T-helper 2 cell treated with Interferon-gamma antibody and Interleukin-4, amounts not matched to agents 100 ng/mL and 5 ng/mL, for 36 hours (primary cell): ENCODE results near the gene TSPAN4. TPM values are rescaled to one million over a fixed set of nuclear protein-coding genes. Genes with fewer than 3 reads are reported as not detected.

Experiments used
- intact Hi-C: fragments of 100-400 bp; cut with micrococcal nuclease; formaldehyde crosslinking; loops from one replicate; pipeline ENCODE4 v1.15.1; 2023
- total RNA-seq: library from RNA; stranded (reverse); gene quantifications from 2 replicates; pipeline ENCODE4 v1.2.3, GENCODE V29; 2022

Gene TSPAN4
- total RNA-seq, 1 donor from 2014 or later = 8.5 TPM

- intact Hi-C loops = no loop called here
Measured at GRCh38 chr11:803770-804598, 38.7 kb upstream of the TSPAN4 start.

- intact Hi-C loops = no loop called here
Measured at GRCh38 chr11:804599-804964, 38.1 kb upstream of the TSPAN4 start.

DNA sequence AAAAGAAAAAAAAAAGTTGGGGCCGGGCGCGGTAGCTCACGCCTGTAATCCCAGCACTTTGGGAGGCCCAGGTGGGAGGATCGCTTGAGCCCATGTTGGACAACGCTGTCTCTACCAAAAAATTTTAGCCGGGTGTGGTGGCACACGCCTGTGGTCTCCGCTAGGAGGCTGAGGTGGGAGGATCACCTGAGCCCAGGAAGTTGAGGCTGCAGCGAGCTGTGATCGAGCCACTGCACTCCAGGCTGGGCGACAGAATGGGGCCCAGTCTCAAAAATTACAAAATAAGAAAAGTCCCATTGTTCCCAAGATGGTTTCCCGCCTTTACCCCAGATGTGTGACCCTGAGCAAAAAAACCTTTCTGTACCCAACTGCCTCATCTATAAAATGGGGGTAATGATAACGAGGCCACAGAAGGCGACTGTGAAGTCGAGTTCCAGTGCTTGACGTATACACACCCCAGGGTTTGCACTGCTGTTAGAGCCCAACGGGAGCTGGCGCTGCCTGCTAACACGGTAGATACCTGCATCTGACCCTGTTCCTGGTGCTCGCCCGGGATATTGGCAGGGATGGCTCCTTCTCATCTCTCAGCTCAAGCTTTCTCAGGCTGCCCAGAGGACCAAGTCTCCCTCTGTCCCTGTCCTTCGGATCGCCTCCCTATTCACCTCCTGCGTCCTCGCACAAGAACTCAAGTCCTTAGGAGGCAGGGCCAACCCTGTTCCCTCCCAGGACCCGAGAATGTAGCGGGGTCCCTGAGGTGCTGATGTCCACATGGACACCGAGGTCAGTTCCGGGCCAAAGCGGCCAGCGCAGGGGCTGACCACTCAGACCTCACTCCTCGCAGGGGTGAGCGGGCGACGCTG lies 34.0 kb upstream of the TSPAN4 start:
- intact Hi-C loops = loop anchor here (1.0 to 5.0 kb wide), 5 partner anchors 11 to 601 kb away; partner anchors contain the start of genes BET1L, CHID1, POLR2L and RIC8A

GRCh38 chr11:809287-810039 lies 33.2 kb upstream of the TSPAN4 start, which contains the start of gene RPLP2:
Gene RPLP2 (plus strand): TSS chr11:809967. CDS start chr11:810235, 268 bp downstream.
- intact Hi-C loops = loop anchor here (1.0 to 5.0 kb wide), 5 partner anchors 10 to 602 kb away; partner anchors contain the start of genes BET1L, CHID1, POLR2L and RIC8A

DNA sequence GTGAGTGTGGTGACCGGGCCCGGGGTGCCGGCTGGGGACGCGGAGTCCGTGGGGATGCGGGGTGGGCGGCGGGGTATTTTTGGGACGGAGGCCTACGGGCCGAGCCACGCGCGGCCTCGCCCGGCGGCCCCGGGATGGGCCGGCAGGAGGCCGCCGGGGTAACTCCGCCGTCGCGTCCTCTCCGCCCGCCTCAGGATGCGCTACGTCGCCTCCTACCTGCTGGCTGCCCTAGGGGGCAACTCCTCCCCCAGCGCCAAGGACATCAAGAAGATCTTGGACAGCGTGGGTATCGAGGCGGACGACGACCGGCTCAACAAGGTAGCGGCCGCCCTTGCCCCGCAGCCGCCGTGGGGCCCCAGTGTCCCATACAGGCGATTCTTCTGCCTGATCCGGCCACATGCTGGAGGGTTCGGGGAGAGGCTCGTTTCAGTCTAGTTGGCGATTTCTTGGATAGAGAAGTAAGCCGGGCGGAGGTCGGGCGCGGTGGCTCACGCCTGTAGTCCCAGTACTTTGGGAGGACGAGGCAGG lies 32.5 kb upstream of the TSPAN4 start:
- intact Hi-C loops = no loop called here

GRCh38 chr11:811446-812245 lies 31.0 kb upstream of the TSPAN4 start:
- intact Hi-C loops = no loop called here

- intact Hi-C loops = no loop called here
Measured at GRCh38 chr11:812390-812789, 30.3 kb upstream of the TSPAN4 start.

GRCh38 chr11:813072-813455 lies 29.6 kb upstream of the TSPAN4 start:
- intact Hi-C loops = no loop called here

DNA sequence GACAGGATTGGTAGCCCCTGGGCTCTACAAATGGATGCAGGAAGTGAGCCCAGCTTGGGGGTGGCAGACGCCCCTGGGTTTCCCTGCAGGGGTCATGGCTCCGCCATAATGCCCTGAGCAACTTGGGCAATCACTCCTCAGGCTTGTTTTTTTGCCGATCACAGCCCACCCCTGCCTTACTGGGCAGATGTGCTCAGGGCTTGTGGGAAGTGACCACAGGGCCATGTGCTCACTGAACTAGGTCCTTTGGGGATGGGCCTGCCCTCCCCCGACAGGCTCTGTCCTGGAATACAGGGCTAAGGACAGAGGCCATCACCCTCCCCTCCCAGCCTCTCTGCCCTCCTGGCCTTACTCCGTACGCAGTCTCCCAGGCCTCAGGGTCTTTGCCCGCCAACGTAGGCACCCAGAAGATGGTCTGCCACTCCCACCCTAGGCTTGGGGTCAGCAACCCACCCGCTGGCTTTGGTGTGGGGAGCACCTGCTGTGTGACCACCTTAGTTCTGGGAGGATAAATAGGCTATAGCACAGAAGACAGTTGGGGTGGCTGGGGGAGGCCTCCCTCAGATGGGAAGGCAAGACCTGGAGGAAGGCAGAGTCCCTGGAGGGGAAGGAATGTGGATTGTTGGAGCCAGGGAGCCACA lies 29.1 kb upstream of the TSPAN4 start:
- intact Hi-C loops = no loop called here

DNA sequence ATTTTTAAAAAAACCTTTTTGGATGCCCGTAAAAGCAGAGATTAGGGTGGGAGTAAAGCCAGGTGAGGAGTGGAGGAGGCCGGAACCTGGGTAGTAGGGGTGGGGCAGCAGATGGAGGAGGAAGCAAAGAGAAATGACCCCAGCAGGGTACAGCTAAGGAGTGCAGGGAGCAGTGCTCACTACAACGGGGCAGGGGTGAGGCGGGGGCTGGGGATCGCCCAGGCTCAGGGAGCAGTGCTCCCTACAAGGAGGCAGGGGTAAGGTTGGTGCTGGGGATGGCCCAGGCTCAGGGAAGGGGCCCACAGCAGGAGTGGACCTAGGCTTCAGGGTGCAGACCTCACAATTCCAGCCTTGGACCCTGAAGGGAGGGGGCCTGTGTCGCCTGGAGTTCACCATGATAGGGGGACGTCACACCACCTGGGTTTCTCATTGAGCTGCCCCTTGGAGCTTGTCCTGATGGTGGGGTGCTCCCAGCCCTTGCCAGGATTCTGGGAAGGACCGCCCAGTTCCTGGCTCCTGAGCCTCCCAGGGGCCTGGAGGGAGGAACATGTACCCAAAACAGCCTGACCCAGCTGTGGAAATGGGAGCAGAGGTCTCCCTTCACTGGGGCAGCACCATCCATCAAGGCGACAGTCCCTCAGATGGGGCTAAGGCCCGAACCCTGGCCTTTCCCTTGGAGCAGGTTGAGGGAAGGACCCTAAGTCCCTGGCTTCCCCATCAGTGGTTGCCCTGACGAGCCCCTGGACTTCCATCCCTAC lies 26.8 kb upstream of the TSPAN4 start:
- intact Hi-C loops = no loop called here

DNA sequence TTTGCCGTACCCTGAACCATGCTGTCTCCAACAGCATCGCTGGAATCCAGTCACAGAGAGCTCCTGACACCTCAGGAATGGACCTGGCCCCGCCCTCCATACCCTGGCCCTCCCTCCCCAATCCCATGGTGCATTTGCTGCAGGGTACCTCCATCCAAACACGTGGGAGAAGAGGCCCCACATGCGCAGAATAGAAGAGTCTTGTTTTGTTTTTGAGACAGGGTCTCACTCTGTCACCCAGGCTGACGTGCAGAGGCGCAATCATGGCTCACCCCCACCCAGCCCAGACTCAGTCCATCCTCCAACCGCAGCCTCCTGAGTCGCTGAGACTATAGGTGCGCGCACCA lies 26.2 kb upstream of the TSPAN4 start:
- intact Hi-C loops = no loop called here

GRCh38 chr11:818396-819128 lies 24.1 kb upstream of the TSPAN4 start, which contains the start of gene PNPLA2:
Gene PNPLA2 (plus strand): TSS chr11:818914. CDS start chr11:819719, 805 bp downstream.
- intact Hi-C loops = loop anchor here (1.0 kb wide), 2 partner anchors 9 to 12 kb away; partner anchors contain the start of gene RPLP2

DNA sequence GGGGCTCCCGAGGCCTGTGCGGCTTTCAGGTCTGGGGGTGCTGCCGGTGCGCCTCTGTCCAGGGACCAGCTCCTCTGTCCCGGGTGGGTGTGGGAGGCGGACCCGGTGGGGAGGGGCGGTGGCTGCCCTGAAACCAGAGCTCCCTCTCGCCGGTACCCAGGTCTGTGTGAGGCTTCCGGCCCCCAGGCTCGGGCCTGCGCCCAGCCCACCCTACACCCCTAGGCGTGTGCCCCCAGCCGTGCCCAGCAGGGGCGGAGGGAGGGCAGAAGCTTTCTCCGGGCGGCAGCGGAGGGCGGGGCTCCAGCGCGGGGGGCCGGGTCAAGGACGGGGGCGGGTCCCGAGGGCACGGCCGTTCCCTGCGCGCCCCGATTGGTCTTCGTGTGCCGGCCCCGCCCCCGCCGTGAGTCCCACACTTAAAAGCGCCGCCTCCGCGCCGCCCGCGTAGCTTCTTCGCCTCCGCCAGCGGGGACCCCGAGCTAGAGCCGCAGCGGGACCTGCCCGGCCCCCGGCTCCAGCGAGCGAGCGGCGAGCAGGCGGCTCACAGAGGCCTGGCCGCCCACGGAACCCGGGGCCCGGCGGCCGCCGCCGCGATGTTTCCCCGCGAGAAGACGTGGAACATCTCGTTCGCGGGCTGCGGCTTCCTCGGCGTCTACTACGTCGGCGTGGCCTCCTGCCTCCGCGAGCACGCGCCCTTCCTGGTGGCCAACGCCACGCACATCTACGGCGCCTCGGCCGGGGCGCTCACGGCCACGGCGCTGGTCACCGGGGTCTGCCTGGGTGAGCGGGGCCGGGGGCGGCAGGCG lies 23.3 kb upstream of the TSPAN4 start:
- intact Hi-C loops = loop anchor here (1.0 kb wide), 2 partner anchors 10 to 11 kb away; partner anchors contain the start of gene RPLP2

GRCh38 chr11:819943-820649 lies 22.6 kb upstream of the TSPAN4 start:
- intact Hi-C loops = loop anchor here (1.0 to 2.0 kb wide), 3 partner anchors 10 to 23 kb away; partner anchors contain the start of genes POLR2L, RPLP2 and TSPAN4

DNA sequence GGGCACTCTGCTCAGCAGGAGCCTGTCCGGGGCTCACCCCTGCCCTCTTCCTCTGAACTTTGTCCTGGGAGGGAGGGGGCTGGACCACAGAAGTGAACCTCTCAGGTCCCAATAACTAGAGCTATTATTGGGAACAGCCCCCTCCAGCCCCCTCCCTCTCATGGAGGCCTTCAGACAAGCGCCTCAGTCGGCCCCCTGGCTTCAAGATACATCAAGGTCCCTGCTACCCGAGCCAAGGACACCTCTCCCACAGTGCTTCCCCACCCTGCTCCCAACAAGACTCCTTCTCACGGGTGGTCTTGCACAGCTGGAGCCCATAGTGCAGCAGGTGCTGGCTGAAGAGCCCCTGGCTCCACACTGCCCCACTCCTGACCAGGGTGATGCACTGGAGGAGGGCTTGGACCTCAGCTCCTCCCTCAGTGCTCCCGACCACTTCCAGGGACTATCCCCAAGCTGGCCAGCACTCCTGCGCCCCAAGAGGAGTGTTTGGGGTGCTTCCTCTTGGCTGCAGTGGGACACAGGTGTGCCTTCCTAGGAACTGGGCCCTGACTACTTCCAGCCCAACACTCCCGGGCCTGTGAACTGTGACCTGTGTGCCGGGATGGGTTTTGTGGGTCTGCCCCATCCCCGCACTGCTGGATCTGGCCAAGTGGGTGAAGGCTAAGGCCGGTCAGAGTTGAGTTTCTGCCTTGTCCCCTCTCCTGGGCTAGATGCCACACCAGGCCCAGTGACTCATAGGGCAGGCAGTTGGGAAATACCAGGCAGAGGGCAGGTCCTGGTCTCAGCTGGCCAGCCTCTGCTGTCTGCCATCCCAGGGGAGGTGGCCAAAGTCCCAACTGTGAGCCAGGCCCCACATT lies 21.8 kb upstream of the TSPAN4 start:
- intact Hi-C loops = loop anchor here (2.0 kb wide), 1 partner anchor 22 kb away; the partner anchor contains the start of genes POLR2L and TSPAN4
